Measurements from ENCODE around the gene AMZ1. TPM values are rescaled to one million over a fixed set of nuclear protein-coding genes. Genes with fewer than 3 reads are reported as not detected.

The AMZ1 gene
- total and polyA plus RNA-seq, 10 of the 15 experiments (the other 5 are each of a cell fraction or from before 2014, with no cell fraction given): 0.02 to 2.0 (median 0.69) TPM

GRCh38 chr7:2659556-2660358 is 28.2 kb upstream of the AMZ1 start (continued):
- TF ChIP-seq MLLT1 (IDR thresholded peaks at IDR 0.05) (no peak), RELB (IDR thresholded peaks at IDR 0.05; ENCODE audit: low read depth) (no peak), POU2F2 (IDR thresholded peaks at IDR 0.05; ENCODE audit: borderline replicate concordance, low read depth, low read length) (no peak), PAX8 (IDR thresholded peaks at IDR 0.05) (no peak), ZNF24 (IDR thresholded peaks at IDR 0.05) (no peak), ZZZ3 (IDR thresholded peaks at IDR 0.05; ENCODE audit: control insufficient read depth, insufficient read length, low read depth) (no peak), USF1 (IDR thresholded peaks at IDR 0.05; ENCODE audit: borderline replicate concordance, extremely low read length, insufficient read depth, low read depth, low read length) (no peak)

Measured in GM12878 (cell line).